HepG2 (cell line): ENCODE data around the gene URGCP. TPM values are rescaled to one million over a fixed set of nuclear protein-coding genes. Genes with fewer than 3 reads are reported as not detected.

Experiments
- ATF1 ChIP-seq: IDR thresholded peaks from 2 replicates; pipeline ENCODE4 v1.6.1; 2016; ENCODE audit warnings: mild to moderate bottlenecking, control low read depth
- HMG20A ChIP-seq: IDR thresholded peaks from 2 replicates; pipeline ENCODE4 v1.6.1; 2016; ENCODE audit warnings: borderline replicate concordance
- HNF4A ChIP-seq: sonication (generic); formaldehyde crosslinking; IDR thresholded peaks from 2 replicates; pipeline ENCODE4 v1.4.0; 2020; ENCODE audit warnings: missing genetic modification reagents
- MIXL1 ChIP-seq: IDR thresholded peaks from 2 replicates; pipeline ENCODE4 v1.6.1; 2016
- MTF1 ChIP-seq: sonication (generic); formaldehyde crosslinking; IDR thresholded peaks from 2 replicates; pipeline ENCODE4 v1.5.0; 2020; ENCODE audit warnings: missing genetic modification reagents
- NFYB ChIP-seq: sonication (generic); formaldehyde crosslinking; IDR thresholded peaks from 2 replicates; pipeline ENCODE4 v1.4.0; 2020; ENCODE audit warnings: missing genetic modification reagents
- SRSF1 ChIP-seq: fragments of 200-400 bp; formaldehyde crosslinking; optimal IDR thresholded peaks from 2 replicates; pipeline ENCODE3; 2017; ENCODE audit warnings: mild to moderate bottlenecking, low read depth, low read length, moderate library complexity
- SYNCRIP ChIP-seq: fragments of 200-400 bp; formaldehyde crosslinking; IDR thresholded peaks from 2 replicates; pipeline ENCODE4 v1.6.1; 2018; ENCODE audit warnings: mild to moderate bottlenecking, low read depth, low read length; ENCODE audit not compliant: insufficient read depth
- TBX2 ChIP-seq: sonication (generic); formaldehyde crosslinking; IDR thresholded peaks from 2 replicates; pipeline ENCODE4 v1.5.0; 2020; ENCODE audit warnings: missing genetic modification reagents, mild to moderate bottlenecking, borderline replicate concordance
- TCF7L2 ChIP-seq: IDR thresholded peaks from 2 replicates; pipeline ENCODE4 v1.6.1; 2011; ENCODE audit warnings: mild to moderate bottlenecking, low read depth, low read length, moderate library complexity
- ZNF138 ChIP-seq: sonication (generic); formaldehyde crosslinking; IDR thresholded peaks from 2 replicates; pipeline ENCODE4 v1.5.0; 2020; ENCODE audit warnings: mild to moderate bottlenecking, low read depth, missing genetic modification reagents
- ZNF143 ChIP-seq: sonication (generic); formaldehyde crosslinking; IDR thresholded peaks from 2 replicates; pipeline ENCODE4 v1.4.0; 2020; ENCODE audit warnings: missing genetic modification reagents
- ZNF333 ChIP-seq: sonication (generic); formaldehyde crosslinking; IDR thresholded peaks from 2 replicates; pipeline ENCODE4 v1.4.0; 2020; ENCODE audit warnings: mild to moderate bottlenecking, missing genetic modification reagents, borderline replicate concordance
- ZNF496 ChIP-seq: sonication (generic); formaldehyde crosslinking; IDR thresholded peaks from 2 replicates; pipeline ENCODE4 v1.8.1; 2023; ENCODE audit warnings: mild to moderate bottlenecking, moderate library complexity, missing genetic modification reagents; ENCODE audit not compliant: insufficient replicate concordance
- ZNF782 ChIP-seq: sonication (generic); formaldehyde crosslinking; IDR thresholded peaks from 2 replicates; pipeline ENCODE4 v1.4.0; 2020; ENCODE audit warnings: missing genetic modification reagents, mild to moderate bottlenecking, borderline replicate concordance
- polyA plus RNA-seq, 8 experiments: library from polyadenylated mRNA; depleted of rRNA in 3 of 8; stranded (reverse) in 7 of 8; unstranded in 1 of 8; fragments of >200 nt; fragmentation: Illumina TruSeq in 4 of 8; extraction: Trizol in 4 of 8; gene quantifications; 2 replicates each; pipeline versions ENCODE4 v1.2.1 to v1.2.3, GENCODE V29; 2011 to 2016; ENCODE audit warnings: low read depth in 4 of 8, missing spikeins in 1 of 8, mixed read lengths in 1 of 8; ENCODE audit not compliant: insufficient read depth in 1 of 8
- total RNA-seq, 5 experiments: library from RNA; depleted of rRNA; stranded (reverse); fragments of >200 nt; fragmentation: Illumina TruSeq; extraction: Trizol; gene quantifications; 2 replicates each; pipeline ENCODE4 v1.2.3, GENCODE V29; 2016; ENCODE audit warnings: low read depth in 1 of 5
- TF ChIP-seq, protein P1 (sequence below), 2 experiments: sonication (generic) in 1 of 2; formaldehyde crosslinking in 1 of 2; IDR thresholded peaks; 2 replicates each; pipeline versions ENCODE4 v1.5.1 to v1.6.1; 2011 to 2020; ENCODE audit warnings: borderline replicate concordance in 1 of 2, low read depth in 1 of 2, low read length in 1 of 2, mild to moderate bottlenecking in 1 of 2, missing genetic modification reagents in 1 of 2, moderate library complexity in 1 of 2
- TF ChIP-seq, protein P2 (sequence below): sonication (generic); formaldehyde crosslinking; IDR thresholded peaks from 2 replicates; pipeline ENCODE4 v1.5.0; 2020; ENCODE audit warnings: mild to moderate bottlenecking, missing genetic modification reagents, moderate library complexity
- TF ChIP-seq, protein P3 (sequence below): sonication (generic); formaldehyde crosslinking; IDR thresholded peaks from 2 replicates; pipeline ENCODE4 v1.4.0; 2020; ENCODE audit warnings: mild to moderate bottlenecking, low read depth, missing genetic modification reagents
- TF ChIP-seq, protein P4 (sequence below): sonication (generic); formaldehyde crosslinking; IDR thresholded peaks from 2 replicates; pipeline ENCODE4 v1.4.0; 2020; ENCODE audit warnings: missing genetic modification reagents
- TF ChIP-seq, protein P5 (sequence below): IDR thresholded peaks from 2 replicates; pipeline ENCODE4 v1.6.1; 2016; ENCODE audit warnings: control low read depth

Gene URGCP
- total and polyA plus RNA-seq, 2 of the 13 experiments (the other 11 are each of a cell fraction or from before 2014, with no cell fraction given): 22.3 to 25.8 TPM

DNA sequence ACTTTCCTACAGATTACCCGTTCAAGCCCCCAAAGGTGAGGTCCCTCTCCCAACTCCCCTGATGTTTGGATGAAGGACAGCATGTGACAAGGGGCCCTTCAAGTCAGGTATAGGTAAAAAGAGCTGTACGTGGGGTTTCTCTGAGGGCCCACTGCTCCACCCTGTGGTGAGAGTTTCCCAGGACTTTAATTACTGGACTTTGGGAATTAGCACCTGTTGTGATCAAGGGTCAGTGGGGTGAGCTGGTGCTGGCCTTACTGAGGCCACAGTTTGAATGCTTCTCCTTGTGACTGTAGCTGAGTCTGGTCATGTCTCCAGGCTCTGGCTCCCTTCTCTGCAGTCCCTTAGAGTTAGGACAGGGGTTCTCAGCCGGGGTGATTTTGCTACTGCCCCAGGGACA lies 36.6 kb upstream of the URGCP start (continued):
- TF ChIP-seq, protein P1, sequence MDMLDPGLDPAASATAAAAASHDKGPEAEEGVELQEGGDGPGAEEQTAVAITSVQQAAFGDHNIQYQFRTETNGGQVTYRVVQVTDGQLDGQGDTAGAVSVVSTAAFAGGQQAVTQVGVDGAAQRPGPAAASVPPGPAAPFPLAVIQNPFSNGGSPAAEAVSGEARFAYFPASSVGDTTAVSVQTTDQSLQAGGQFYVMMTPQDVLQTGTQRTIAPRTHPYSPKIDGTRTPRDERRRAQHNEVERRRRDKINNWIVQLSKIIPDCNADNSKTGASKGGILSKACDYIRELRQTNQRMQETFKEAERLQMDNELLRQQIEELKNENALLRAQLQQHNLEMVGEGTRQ (IDR thresholded peaks at IDR 0.05; ENCODE audit: low read depth, low read length): no peak
- TF ChIP-seq, protein P1 (CRISPR knock-in tag; IDR thresholded peaks at IDR 0.05; ENCODE audit: borderline replicate concordance): no peak
- no peak for TF ChIP-seq ZNF333
- TF ChIP-seq, protein P2, sequence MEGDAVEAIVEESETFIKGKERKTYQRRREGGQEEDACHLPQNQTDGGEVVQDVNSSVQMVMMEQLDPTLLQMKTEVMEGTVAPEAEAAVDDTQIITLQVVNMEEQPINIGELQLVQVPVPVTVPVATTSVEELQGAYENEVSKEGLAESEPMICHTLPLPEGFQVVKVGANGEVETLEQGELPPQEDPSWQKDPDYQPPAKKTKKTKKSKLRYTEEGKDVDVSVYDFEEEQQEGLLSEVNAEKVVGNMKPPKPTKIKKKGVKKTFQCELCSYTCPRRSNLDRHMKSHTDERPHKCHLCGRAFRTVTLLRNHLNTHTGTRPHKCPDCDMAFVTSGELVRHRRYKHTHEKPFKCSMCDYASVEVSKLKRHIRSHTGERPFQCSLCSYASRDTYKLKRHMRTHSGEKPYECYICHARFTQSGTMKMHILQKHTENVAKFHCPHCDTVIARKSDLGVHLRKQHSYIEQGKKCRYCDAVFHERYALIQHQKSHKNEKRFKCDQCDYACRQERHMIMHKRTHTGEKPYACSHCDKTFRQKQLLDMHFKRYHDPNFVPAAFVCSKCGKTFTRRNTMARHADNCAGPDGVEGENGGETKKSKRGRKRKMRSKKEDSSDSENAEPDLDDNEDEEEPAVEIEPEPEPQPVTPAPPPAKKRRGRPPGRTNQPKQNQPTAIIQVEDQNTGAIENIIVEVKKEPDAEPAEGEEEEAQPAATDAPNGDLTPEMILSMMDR (CRISPR knock-in tag): peak; percentile 52
- no peak for TF ChIP-seq SYNCRIP
- peak; percentile 56; the same call in 1 of the 2 replicates for TF ChIP-seq TBX2 (CRISPR knock-in tag)
- no peak for TF ChIP-seq ZNF143
- TF ChIP-seq, protein P3, sequence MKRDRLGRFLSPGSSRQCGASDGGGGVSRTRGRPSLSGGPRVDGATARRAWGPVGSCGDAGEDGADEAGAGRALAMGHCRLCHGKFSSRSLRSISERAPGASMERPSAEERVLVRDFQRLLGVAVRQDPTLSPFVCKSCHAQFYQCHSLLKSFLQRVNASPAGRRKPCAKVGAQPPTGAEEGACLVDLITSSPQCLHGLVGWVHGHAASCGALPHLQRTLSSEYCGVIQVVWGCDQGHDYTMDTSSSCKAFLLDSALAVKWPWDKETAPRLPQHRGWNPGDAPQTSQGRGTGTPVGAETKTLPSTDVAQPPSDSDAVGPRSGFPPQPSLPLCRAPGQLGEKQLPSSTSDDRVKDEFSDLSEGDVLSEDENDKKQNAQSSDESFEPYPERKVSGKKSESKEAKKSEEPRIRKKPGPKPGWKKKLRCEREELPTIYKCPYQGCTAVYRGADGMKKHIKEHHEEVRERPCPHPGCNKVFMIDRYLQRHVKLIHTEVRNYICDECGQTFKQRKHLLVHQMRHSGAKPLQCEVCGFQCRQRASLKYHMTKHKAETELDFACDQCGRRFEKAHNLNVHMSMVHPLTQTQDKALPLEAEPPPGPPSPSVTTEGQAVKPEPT: no peak
- TF ChIP-seq NFYB (CRISPR knock-in tag): no peak
- TF ChIP-seq MIXL1: peak; percentile 67; the same call in 1 of the 2 replicates
- no peak for TF ChIP-seq HMG20A (CRISPR knock-in tag)
- TF ChIP-seq ZNF138: no peak
- TF ChIP-seq ZNF496 (CRISPR knock-in tag): no peak
- TF ChIP-seq, protein P4, sequence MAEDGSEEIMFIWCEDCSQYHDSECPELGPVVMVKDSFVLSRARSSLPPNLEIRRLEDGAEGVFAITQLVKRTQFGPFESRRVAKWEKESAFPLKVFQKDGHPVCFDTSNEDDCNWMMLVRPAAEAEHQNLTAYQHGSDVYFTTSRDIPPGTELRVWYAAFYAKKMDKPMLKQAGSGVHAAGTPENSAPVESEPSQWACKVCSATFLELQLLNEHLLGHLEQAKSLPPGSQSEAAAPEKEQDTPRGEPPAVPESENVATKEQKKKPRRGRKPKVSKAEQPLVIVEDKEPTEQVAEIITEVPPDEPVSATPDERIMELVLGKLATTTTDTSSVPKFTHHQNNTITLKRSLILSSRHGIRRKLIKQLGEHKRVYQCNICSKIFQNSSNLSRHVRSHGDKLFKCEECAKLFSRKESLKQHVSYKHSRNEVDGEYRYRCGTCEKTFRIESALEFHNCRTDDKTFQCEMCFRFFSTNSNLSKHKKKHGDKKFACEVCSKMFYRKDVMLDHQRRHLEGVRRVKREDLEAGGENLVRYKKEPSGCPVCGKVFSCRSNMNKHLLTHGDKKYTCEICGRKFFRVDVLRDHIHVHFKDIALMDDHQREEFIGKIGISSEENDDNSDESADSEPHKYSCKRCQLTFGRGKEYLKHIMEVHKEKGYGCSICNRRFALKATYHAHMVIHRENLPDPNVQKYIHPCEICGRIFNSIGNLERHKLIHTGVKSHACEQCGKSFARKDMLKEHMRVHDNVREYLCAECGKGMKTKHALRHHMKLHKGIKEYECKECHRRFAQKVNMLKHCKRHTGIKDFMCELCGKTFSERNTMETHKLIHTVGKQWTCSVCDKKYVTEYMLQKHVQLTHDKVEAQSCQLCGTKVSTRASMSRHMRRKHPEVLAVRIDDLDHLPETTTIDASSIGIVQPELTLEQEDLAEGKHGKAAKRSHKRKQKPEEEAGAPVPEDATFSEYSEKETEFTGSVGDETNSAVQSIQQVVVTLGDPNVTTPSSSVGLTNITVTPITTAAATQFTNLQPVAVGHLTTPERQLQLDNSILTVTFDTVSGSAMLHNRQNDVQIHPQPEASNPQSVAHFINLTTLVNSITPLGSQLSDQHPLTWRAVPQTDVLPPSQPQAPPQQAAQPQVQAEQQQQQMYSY: no peak
- TF ChIP-seq SRSF1: no peak
- no peak for TF ChIP-seq ZNF782 (CRISPR knock-in tag)
- TF ChIP-seq MTF1 (CRISPR knock-in tag): no peak
- no peak for TF ChIP-seq ATF1 (CRISPR knock-in tag)
- TF ChIP-seq TCF7L2: no peak
- TF ChIP-seq HNF4A (CRISPR knock-in tag): peak; percentile 66
- TF ChIP-seq, protein P5, sequence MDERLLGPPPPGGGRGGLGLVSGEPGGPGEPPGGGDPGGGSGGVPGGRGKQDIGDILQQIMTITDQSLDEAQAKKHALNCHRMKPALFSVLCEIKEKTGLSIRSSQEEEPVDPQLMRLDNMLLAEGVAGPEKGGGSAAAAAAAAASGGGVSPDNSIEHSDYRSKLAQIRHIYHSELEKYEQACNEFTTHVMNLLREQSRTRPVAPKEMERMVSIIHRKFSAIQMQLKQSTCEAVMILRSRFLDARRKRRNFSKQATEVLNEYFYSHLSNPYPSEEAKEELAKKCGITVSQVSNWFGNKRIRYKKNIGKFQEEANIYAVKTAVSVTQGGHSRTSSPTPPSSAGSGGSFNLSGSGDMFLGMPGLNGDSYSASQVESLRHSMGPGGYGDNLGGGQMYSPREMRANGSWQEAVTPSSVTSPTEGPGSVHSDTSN: no peak
